ENCODE results near the gene ZFP69B. TPM values are rescaled to one million over a fixed set of nuclear protein-coding genes. Genes with fewer than 3 reads are reported as not detected.

The ZFP69B gene
- total RNA-seq, 4 donors from 2014 or later = 0.66 to 0.91 (median 0.79) TPM

- Histone ChIP-seq H3K9me3 (peaks cover 0 to 54% (median 36%) of the 10 kb centered on the region in 4 donors), H3K4me3 (no peak overlapping the region), H3K27ac (replicated peaks in 1 of 4) (no peak overlapping the region), H3K27me3 (no peaks in the 10 kb centered on the region), H3K4me1 (peaks cover 5 to 9% (median 7%) of the 10 kb centered on the region in 4 donors), H3K36me3 (peaks cover 15 to 35% (median 21%) of the 10 kb centered on the region in 4 donors)
- WGBS = 100% methylated on average over 1 of the region's 1 CpG
- no peak for DNase-seq (ENCODE audit: extremely low spot score)
- TF ChIP-seq CTCF (IDR thresholded peaks at IDR 0.05) (no peak), POLR2A (IDR thresholded peaks at IDR 0.05; ENCODE audit: low read depth) (no peak)
- intact Hi-C loops (cut with DNase I) = no loop called here
Observed at GRCh38 chr1:40454873-40455272, 4.6 kb downstream of the ZFP69B start.

- Histone ChIP-seq H3K36me3 (peaks cover 11 to 24% (median 12%) of the 10 kb centered on the region in 4 donors), H3K9me3 (peaks cover 0 to 100% (median 100%) of the 10 kb centered on the region in 4 donors), H3K27me3 (no peaks in the 10 kb centered on the region), H3K27ac (replicated peaks in 1 of 4) (no peak overlapping the region), H3K4me3 (no peak overlapping the region), H3K4me1 (no peaks in the 10 kb centered on the region)
- TF ChIP-seq POLR2AphosphoS5 (IDR thresholded peaks at IDR 0.05) (no peak), EP300 (IDR thresholded peaks at IDR 0.05) (no peak), POLR2A (IDR thresholded peaks at IDR 0.05; ENCODE audit: low read depth) (no peak), CTCF (IDR thresholded peaks at IDR 0.05) (no peak)
- intact Hi-C loops (cut with DNase I) = no loop called here
- WGBS = 98% methylated on average over 3 of the region's 3 CpGs
- no peak for DNase-seq (ENCODE audit: extremely low spot score)
Observed at GRCh38 chr1:40462956-40463590, 12.8 kb downstream of the ZFP69B start.

GRCh38 chr1:40469327-40469726 lies 19.1 kb downstream of the ZFP69B start:
- peaks cover 0 to 79% (median 72%) of the 10 kb centered on the region in 4 donors for H3K9me3 ChIP-seq
- intact Hi-C loops (cut with DNase I) = no loop called here
- no peaks in the 10 kb centered on the region for H3K27me3 ChIP-seq
- no peak overlapping the region for H3K4me3 ChIP-seq
- no peak for DNase-seq (ENCODE audit: extremely low spot score)
- no peaks in the 10 kb centered on the region for H3K36me3 ChIP-seq
- no peak overlapping the region for H3K27ac ChIP-seq (replicated peaks in 1 of 4)
- TF ChIP-seq POLR2AphosphoS5 (IDR thresholded peaks at IDR 0.05) (no peak), CTCF (IDR thresholded peaks at IDR 0.05) (no peak), POLR2A (IDR thresholded peaks at IDR 0.05; ENCODE audit: low read depth) (no peak)
- no peaks in the 10 kb centered on the region for H3K4me1 ChIP-seq
- WGBS = 96% methylated on average over 2 of the region's 2 CpGs

GRCh38 chr1:40475268-40475667 lies 25.0 kb downstream of the ZFP69B start:
- peaks cover 0 to 36% (median 31%) of the 10 kb centered on the region in 4 donors for H3K9me3 ChIP-seq
- H3K36me3 ChIP-seq = peaks cover 0 to 6% (median 3%) of the 10 kb centered on the region in 4 donors
- H3K4me3 ChIP-seq = no peak overlapping the region
- intact Hi-C loops (cut with DNase I) = no loop called here
- DNase-seq (ENCODE audit: extremely low spot score) = no peak
- TF ChIP-seq POLR2A (IDR thresholded peaks at IDR 0.05; ENCODE audit: low read depth) (no peak), EP300 (IDR thresholded peaks at IDR 0.05) (no peak), CTCF (IDR thresholded peaks at IDR 0.05) (no peak), POLR2AphosphoS5 (IDR thresholded peaks at IDR 0.05) (no peak)
- H3K4me1 ChIP-seq = peaks cover 4 to 16% (median 12%) of the 10 kb centered on the region in 4 donors
- H3K27ac ChIP-seq (replicated peaks in 1 of 4) = no peak overlapping the region
- no peaks in the 10 kb centered on the region for H3K27me3 ChIP-seq
- 94% methylated on average over 2 of the region's 2 CpGs for WGBS
